GM08714 (cell line): ENCODE data around the gene UBXN10.

ENCODE experiments used
- H3K4me3 ChIP-seq: fragments of 200-500 bp; sonication (Bioruptor generic); 2 replicates; pipeline ENCODE4 v1.5.1; 2014; ENCODE audit warnings: mild to moderate bottlenecking, low read length, inconsistent platforms
- ZNF274 ChIP-seq: IDR thresholded peaks from 2 replicates; pipeline ENCODE4 v1.6.1; 2012; ENCODE audit warnings: mild to moderate bottlenecking, low read depth, low read length

UBXN10 gene

GRCh38 chr1:20166051-20166450, 19.8 kb upstream of the UBXN10 start:
- no peak for TF ChIP-seq ZNF274
- H3K4me3 ChIP-seq: no peak overlapping the region

- no peak for TF ChIP-seq ZNF274
- H3K4me3 ChIP-seq: no peak overlapping the region
Measured at GRCh38 chr1:20167126-20167525, 18.8 kb upstream of the UBXN10 start.

DNA sequence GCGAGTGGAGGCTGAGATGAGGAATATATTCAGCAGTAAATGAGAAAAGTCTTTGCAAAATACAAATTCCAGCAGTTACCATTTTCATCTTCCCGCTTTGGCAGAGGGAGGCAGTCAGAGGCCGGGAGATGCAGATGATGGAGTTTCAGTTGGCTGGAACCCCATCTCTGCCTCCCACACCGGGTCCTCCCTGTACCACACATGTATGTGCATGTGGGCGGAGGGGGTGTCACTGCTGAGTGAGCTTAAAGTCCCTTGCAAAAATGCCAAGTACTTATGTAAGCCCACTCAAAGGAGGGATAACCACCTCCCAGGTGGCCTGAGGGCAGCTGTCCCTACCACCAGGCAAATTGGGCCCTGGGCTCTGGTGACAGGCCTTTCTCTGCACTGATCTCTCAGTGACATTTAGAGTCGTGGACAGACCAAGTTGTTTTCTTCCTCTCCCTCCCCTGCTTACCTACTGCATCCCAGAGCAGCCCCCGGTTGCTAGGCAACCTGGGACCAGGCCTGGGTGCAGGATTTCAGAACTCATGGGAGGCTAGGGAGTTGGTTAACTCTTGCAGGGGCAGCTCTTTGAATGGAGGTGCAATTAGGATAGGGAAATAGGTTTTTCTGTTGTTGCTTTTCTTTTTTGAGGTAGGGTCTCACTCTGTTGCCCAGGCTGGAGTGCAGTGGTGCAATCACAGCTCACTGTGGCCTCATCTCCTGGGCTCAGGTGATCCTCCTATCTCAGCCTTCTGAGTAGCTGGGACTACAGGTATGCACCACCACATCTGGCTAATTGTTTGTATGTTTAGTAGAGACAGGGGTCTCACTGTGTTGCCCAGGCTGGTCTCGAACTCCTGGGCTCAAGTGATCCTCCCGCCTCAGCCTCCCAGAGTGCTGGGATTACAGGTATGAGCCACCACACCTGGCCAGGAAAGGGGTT, 17.1 kb upstream of the UBXN10 start:
- H3K4me3 ChIP-seq: no peak overlapping the region
- TF ChIP-seq ZNF274: no peak

DNA sequence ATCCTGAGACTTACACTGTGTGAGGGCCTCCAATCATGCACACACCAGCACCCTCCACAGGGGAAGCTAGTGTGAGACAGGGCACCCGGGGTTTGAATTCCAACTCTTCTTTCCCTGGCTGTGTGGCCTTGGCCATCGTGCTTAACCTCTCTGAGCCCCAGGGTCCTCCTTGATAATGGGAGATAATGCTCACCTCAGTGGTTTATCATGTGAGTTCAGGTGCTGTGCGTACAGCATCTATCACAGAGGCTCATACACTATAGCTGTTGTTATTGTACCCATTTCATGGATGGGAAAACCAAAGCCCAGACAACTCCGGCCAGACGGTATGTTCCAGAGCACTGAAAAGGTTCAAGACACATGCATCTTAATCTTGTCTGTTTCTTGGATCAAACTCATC, 16.0 kb upstream of the UBXN10 start:
- TF ChIP-seq ZNF274: no peak
- H3K4me3 ChIP-seq: no peak overlapping the region

DNA sequence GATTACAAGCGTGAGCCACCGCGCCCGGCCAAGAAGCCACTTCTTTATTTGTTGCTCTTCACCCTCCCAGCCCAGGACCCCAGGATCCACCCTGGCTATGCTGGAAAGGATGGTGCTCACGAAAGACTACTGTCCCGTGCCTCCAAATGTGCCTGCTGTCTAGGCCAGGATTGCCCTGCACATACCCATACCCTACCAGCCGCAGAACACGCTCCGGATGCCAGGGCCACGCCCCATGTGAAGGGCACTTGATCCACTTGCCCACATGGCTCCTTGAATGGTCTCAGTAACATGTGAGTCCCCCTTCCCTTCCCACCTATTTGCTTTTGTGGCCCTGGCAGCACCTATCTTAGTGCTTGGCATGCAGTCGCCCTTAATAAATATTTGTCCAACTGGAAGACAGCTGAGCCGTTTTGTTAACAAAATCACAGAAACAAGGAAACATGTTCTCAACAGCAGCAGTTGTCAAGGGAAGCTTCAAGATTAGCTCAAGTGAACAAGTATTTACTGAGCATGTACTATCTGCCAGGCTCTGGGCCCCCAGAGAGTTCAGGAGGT, 13.8 kb upstream of the UBXN10 start:
- no peak overlapping the region for H3K4me3 ChIP-seq
- TF ChIP-seq ZNF274: no peak

GRCh38 chr1:20174937-20175666, 10.8 kb upstream of the UBXN10 start:
- H3K4me3 ChIP-seq: no peak overlapping the region
- TF ChIP-seq ZNF274: no peak

DNA sequence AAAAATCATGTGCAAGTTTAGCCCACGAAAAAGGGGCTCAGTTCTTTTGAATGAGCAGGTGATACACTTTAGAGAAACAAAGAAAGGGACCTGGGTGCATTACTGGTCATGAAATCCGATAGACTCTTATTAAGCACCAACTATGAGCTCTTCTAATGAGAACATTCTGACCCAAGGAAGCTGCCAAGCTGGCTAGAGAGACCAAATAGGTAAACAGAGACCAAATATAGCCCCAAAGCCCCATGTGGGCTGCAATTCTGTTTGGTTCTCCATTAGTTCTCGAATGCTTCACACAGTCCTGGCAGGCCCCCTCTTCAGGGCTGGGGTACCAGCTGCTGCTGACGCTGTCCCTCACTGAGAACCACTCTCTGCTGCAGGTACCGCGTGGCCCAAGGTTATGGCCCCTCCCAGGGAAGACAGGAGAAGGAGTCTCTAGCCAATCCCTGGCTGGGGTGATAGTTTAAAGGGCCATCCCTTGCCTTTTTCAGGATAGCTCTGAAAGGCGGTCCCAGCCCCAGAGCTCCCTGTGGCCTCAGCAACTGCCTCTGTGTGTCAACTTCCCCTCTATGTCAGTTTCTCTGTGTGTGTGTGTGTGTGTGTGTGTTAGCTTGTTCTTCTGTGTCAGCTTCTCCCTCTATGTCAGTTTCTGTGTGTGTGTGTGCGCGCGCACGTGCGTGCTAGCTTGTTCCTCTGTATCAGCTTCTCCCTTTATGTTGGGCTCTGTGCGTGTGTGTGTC, 7.1 kb upstream of the UBXN10 start:
- H3K4me3 ChIP-seq: no peak overlapping the region
- no peak for TF ChIP-seq ZNF274

DNA sequence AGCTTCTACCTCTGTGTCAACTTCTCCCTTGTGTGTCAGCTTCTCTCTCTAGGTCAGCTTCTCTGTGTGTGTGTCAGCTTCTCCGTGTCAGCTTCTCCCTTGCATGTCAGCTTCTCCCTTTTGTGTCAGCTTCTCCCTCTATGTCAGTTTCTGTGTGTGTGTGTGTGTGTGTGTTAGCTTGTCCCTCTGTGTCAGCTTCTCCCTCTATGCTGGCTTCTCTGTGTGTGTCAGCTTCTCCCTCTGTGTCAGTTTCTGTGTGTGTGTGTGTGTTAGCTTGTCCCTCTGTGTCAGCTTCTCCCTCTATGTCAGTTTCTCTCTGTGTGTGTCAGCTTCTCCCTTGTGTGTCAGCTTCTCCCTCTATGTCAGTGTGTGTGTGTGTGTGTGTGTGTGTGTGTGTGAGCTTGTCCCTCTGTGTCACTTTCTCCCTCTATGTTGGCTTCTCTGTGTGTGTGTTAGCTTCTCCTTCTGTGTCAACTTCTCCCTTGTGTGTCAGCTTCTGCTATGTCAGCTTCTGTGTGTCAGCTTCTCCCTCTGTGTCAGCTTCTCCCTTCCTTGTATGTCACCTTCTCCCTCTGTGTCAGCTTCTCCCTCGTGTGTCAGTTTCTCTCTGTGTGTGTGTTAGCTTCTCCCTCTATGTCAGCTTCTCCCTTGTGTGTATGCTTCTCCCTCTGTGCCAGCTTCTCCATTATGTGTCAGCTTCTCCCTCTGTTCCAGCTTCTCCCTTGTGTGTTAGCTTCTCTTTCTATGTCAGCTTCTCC, 6.3 kb upstream of the UBXN10 start:
- H3K4me3 ChIP-seq: no peak overlapping the region
- TF ChIP-seq ZNF274: no peak

GRCh38 chr1:20180129-20180843, 5.6 kb upstream of the UBXN10 start:
- TF ChIP-seq ZNF274: no peak
- H3K4me3 ChIP-seq: no peak overlapping the region

DNA sequence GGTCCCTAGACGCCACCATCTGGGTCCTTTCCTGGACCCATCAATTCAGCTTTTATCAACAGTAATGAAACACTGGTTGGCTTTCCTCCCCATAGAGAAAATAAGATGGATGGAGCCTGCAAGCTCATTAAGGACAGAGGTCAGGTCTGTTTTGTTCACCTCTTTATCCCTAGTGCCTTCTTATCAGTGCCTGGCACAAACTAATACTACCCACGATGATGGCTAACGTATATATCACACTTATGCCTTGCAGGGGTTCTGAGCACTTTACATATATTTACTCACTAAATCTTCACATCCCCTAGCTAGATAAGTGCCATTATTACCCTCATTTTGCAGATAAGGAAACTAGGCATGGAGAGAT, 5.1 kb upstream of the UBXN10 start:
- TF ChIP-seq ZNF274: no peak
- no peak overlapping the region for H3K4me3 ChIP-seq

DNA sequence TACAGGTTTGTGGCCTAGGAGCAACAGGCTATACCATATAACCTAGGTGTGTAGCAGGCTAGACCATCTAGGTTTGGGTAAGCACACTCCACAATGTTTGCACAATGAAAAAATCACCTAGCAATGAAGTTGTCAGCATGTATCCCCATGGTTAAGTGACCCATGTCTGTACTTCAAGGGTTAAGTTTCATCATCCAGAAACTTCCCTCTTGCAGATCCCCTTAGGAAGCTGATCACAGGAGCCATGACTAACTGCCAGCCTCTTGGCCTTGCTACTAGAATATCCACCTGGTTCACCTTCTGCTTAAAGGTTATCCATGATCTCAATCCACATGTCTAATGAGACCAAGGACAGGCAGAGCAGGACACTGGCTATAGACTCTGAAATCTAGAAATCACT, 3.5 kb upstream of the UBXN10 start:
- no peak for TF ChIP-seq ZNF274
- no peak overlapping the region for H3K4me3 ChIP-seq

DNA sequence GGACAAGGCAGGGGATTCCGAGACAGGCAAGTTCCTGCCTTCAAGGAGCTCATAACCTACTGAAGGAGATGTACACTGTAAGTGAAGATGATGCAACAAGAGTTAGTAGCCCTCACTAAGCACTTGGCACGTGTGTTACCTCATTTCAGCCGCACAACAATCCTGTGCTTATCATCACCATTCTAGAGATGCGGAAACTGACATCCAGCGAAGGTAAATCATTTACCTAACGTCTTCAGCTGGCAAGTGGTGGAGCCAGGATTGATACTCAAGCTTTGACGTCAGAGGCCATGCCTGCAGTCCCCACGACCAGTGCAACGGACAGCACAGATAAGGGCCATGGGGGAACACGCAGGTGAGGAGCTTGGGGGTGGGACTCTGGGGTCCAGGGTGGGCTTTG, 2.9 kb upstream of the UBXN10 start:
- no peak for TF ChIP-seq ZNF274

More for the DNA sequence above, 2.9 kb upstream of the UBXN10 start:
- H3K4me3 ChIP-seq: no peak overlapping the region
